ENCODE data around the gene TSEN15. TPM values are rescaled to one million over a fixed set of nuclear protein-coding genes. Genes with fewer than 3 reads are reported as not detected.

The TSEN15 gene
- total and polyA plus RNA-seq, 10 of the 15 experiments (the other 5 are each of a cell fraction or from before 2014, with no cell fraction given): 21.1 to 136 (median 70.2) TPM

DNA sequence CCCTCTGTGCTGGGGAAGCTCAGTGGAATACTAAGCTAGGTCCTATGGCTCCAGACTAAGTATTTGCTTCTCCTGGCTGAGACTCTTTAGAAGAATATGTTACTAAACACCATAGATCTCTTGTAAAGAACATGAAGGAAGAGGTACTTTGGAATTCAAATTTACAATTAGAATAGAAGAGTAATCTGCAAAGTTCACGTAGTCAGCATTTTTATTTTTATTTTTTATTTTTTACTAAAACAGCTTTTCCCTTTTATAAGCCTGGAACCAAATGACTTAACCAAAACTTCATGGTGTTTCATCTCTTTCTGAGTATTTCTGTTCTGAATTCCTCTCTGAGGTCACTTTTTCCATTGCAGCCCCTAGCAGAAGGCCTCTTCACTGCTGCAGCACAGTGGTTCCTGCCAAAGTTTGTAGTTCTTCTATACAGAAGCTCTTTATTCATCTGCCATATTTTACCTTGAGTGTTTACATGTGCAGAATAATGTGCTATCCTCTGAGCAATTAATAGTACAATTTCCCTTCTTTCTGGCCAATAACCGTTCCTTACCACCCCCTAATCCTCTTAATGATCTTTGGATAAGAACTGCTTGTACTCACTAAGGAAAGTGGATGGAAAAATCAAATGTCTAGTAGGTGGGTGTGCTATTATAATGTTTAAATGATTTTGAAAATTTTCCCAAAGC lies 27.2 kb downstream of the TSEN15 start:
- H3K36me3 ChIP-seq (ENCODE audit: control insufficient read depth in 2 of 2, insufficient read depth in 2 of 2, low read length in 1 of 2): no peaks in the 10 kb centered on the region
- H3K4me2 ChIP-seq (ENCODE audit: control insufficient read depth, insufficient read depth): no peak overlapping the region
- DNase-seq (ENCODE audit: low read depth, low spot score): no peak
- no peaks in the 10 kb centered on the region for H4K20me1 ChIP-seq (ENCODE audit: control insufficient read depth, insufficient read depth)
- no peaks in the 10 kb centered on the region for H3K9me3 ChIP-seq (replicated peaks; ENCODE audit: control insufficient read depth, insufficient read depth, low read length)
- no peak overlapping the region for H3K27ac ChIP-seq (ENCODE audit: control insufficient read depth, insufficient read depth)
- no peak for FAIRE-seq
- intact Hi-C loops (cut with micrococcal nuclease; ENCODE audit: unreplicated experiment): loop anchor here (5.0 kb wide), 3 partner anchors 489 to 904 kb away; no protein-coding TSS in a partner anchor
- no peaks in the 10 kb centered on the region for H3K79me2 ChIP-seq (ENCODE audit: control insufficient read depth, insufficient read depth, low read length)
- POLR2A ChIA-PET: no interaction called here
- no peaks in the 10 kb centered on the region for H3K4me1 ChIP-seq (ENCODE audit: control insufficient read depth, insufficient read depth, low read length)
- no peak overlapping the region for H2AFZ ChIP-seq (ENCODE audit: control insufficient read depth, low read depth, low read length)
- WGBS (ENCODE audit: insufficient coverage, insufficient replicate concordance, low lambda C conversion rate, missing lambda C conversion rate): 97% methylated on average over 2 of the region's 2 CpGs
- H3K9ac ChIP-seq (ENCODE audit: control insufficient read depth, insufficient read depth, low read length): no peak overlapping the region
- in situ Hi-C loops (cut with MboI): loop anchor here (5.0 kb wide), 1 partner anchor 144 kb away; no protein-coding TSS in a partner anchor
- RAD21 ChIA-PET (ENCODE audit: unreplicated experiment): interaction anchor here (1.2 kb wide), 2 partner anchors 9 to 144 kb away, joined by 4 read pairs; no protein-coding TSS in a partner anchor
- no peaks in the 10 kb centered on the region for H3K27me3 ChIP-seq (replicated peaks in 1 of 2; ENCODE audit: control insufficient read depth in 2 of 2, insufficient read depth in 2 of 2, low read length in 1 of 2)
- SMC1A ChIA-PET (ENCODE audit: uncharacterized antibody, unreplicated experiment): interaction anchor here (0.6 to 4.5 kb wide), 4 partner anchors 17 to 143 kb away, joined by 3 to 57 read pairs (median 4); no protein-coding TSS in a partner anchor
- H3K4me3 ChIP-seq: no peak overlapping the region
- CTCF ChIA-PET: interaction anchor here (0.7 to 2.6 kb wide), 3 partner anchors 16 to 146 kb away, joined by 3 to 7 read pairs (median 4); no protein-coding TSS in a partner anchor
- no peak for ATAC-seq
- no TSS peak for BruUV-seq (replicated peaks)
- TF ChIP-seq RAD51 (IDR thresholded peaks at IDR 0.05) (no peak), POU2F2 (IDR thresholded peaks at IDR 0.05; ENCODE audit: borderline replicate concordance, low read depth, low read length) (no peak), POLR2AphosphoS2 (IDR thresholded peaks at IDR 0.05; ENCODE audit: low read depth, low read length) (no peak), CHD4 (IDR thresholded peaks at IDR 0.05) (no peak), DPF2 (IDR thresholded peaks at IDR 0.05) (no peak)
- TF ChIP-seq, protein P1, sequence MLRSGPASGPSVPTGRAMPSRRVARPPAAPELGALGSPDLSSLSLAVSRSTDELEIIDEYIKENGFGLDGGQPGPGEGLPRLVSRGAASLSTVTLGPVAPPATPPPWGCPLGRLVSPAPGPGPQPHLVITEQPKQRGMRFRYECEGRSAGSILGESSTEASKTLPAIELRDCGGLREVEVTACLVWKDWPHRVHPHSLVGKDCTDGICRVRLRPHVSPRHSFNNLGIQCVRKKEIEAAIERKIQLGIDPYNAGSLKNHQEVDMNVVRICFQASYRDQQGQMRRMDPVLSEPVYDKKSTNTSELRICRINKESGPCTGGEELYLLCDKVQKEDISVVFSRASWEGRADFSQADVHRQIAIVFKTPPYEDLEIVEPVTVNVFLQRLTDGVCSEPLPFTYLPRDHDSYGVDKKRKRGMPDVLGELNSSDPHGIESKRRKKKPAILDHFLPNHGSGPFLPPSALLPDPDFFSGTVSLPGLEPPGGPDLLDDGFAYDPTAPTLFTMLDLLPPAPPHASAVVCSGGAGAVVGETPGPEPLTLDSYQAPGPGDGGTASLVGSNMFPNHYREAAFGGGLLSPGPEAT (IDR thresholded peaks at IDR 0.05; ENCODE audit: low read depth): no peak
- TF ChIP-seq, protein P2, sequence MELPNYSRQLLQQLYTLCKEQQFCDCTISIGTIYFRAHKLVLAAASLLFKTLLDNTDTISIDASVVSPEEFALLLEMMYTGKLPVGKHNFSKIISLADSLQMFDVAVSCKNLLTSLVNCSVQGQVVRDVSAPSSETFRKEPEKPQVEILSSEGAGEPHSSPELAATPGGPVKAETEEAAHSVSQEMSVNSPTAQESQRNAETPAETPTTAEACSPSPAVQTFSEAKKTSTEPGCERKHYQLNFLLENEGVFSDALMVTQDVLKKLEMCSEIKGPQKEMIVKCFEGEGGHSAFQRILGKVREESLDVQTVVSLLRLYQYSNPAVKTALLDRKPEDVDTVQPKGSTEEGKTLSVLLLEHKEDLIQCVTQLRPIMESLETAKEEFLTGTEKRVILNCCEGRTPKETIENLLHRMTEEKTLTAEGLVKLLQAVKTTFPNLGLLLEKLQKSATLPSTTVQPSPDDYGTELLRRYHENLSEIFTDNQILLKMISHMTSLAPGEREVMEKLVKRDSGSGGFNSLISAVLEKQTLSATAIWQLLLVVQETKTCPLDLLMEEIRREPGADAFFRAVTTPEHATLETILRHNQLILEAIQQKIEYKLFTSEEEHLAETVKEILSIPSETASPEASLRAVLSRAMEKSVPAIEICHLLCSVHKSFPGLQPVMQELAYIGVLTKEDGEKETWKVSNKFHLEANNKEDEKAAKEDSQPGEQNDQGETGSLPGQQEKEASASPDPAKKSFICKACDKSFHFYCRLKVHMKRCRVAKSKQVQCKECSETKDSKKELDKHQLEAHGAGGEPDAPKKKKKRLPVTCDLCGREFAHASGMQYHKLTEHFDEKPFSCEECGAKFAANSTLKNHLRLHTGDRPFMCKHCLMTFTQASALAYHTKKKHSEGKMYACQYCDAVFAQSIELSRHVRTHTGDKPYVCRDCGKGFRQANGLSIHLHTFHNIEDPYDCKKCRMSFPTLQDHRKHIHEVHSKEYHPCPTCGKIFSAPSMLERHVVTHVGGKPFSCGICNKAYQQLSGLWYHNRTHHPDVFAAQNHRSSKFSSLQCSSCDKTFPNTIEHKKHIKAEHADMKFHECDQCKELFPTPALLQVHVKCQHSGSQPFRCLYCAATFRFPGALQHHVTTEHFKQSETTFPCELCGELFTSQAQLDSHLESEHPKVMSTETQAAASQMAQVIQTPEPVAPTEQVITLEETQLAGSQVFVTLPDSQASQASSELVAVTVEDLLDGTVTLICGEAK (IDR thresholded peaks at IDR 0.05; ENCODE audit: borderline replicate concordance): no peak
- TF ChIP-seq, protein P3, sequence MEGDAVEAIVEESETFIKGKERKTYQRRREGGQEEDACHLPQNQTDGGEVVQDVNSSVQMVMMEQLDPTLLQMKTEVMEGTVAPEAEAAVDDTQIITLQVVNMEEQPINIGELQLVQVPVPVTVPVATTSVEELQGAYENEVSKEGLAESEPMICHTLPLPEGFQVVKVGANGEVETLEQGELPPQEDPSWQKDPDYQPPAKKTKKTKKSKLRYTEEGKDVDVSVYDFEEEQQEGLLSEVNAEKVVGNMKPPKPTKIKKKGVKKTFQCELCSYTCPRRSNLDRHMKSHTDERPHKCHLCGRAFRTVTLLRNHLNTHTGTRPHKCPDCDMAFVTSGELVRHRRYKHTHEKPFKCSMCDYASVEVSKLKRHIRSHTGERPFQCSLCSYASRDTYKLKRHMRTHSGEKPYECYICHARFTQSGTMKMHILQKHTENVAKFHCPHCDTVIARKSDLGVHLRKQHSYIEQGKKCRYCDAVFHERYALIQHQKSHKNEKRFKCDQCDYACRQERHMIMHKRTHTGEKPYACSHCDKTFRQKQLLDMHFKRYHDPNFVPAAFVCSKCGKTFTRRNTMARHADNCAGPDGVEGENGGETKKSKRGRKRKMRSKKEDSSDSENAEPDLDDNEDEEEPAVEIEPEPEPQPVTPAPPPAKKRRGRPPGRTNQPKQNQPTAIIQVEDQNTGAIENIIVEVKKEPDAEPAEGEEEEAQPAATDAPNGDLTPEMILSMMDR (IDR thresholded peaks at IDR 0.05 in 2 of 3, conservative IDR thresholded peaks at IDR 0.05 in 1 of 3; ENCODE audit: control insufficient read depth in 2 of 3, extremely low read depth in 1 of 3, insufficient read depth in 1 of 3, low read depth in 3 of 3, low read length in 3 of 3): no peak
- TF ChIP-seq, protein P4, sequence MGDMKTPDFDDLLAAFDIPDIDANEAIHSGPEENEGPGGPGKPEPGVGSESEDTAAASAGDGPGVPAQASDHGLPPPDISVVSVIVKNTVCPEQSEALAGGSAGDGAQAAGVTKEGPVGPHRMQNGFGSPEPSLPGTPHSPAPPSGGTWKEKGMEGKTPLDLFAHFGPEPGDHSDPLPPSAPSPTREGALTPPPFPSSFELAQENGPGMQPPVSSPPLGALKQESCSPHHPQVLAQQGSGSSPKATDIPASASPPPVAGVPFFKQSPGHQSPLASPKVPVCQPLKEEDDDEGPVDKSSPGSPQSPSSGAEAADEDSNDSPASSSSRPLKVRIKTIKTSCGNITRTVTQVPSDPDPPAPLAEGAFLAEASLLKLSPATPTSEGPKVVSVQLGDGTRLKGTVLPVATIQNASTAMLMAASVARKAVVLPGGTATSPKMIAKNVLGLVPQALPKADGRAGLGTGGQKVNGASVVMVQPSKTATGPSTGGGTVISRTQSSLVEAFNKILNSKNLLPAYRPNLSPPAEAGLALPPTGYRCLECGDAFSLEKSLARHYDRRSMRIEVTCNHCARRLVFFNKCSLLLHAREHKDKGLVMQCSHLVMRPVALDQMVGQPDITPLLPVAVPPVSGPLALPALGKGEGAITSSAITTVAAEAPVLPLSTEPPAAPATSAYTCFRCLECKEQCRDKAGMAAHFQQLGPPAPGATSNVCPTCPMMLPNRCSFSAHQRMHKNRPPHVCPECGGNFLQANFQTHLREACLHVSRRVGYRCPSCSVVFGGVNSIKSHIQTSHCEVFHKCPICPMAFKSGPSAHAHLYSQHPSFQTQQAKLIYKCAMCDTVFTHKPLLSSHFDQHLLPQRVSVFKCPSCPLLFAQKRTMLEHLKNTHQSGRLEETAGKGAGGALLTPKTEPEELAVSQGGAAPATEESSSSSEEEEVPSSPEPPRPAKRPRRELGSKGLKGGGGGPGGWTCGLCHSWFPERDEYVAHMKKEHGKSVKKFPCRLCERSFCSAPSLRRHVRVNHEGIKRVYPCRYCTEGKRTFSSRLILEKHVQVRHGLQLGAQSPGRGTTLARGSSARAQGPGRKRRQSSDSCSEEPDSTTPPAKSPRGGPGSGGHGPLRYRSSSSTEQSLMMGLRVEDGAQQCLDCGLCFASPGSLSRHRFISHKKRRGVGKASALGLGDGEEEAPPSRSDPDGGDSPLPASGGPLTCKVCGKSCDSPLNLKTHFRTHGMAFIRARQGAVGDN (IDR thresholded peaks at IDR 0.05): no peak
